RWPE2 (cell line): ENCODE results near the gene RNF217.

Experiments used
- ATAC-seq: fragments of 200-7000 bp; cut with Tn5 transposase; 3 replicates; pipeline ENCODE4 v1.9.1; 2021; ENCODE audit warnings: low read depth
- DNase-seq: peaks from one replicate; pipeline ENCODE4 v3.0.0-alpha.2; 2020; ENCODE audit warnings: low spot score
- H3K27ac ChIP-seq: fragments of 450-650 bp; 2 replicates; pipeline ENCODE4 v1.5.1; 2017; ENCODE audit warnings: mild to moderate bottlenecking; ENCODE audit not compliant: poor library complexity, severe bottlenecking
- H3K27me3 ChIP-seq: fragments of 250-450 bp; sonication (Bioruptor Pico); 2 replicates; pipeline ENCODE4 v1.5.1; 2021; ENCODE audit warnings: mild to moderate bottlenecking, moderate library complexity; ENCODE audit not compliant: insufficient read depth, poor library complexity, severe bottlenecking
- H3K36me3 ChIP-seq: fragments of 250-450 bp; sonication (Bioruptor Pico); 2 replicates; pipeline ENCODE4 v1.5.1; 2020; ENCODE audit warnings: low read depth, mild to moderate bottlenecking, moderate library complexity
- H3K4me1 ChIP-seq: fragments of 250-450 bp; sonication (Bioruptor Pico); 2 replicates; pipeline ENCODE4 v1.5.1; 2021; ENCODE audit warnings: mild to moderate bottlenecking, moderate library complexity; ENCODE audit not compliant: insufficient read depth, poor library complexity, severe bottlenecking
- H3K4me3 ChIP-seq: fragments of 250-450 bp; sonication (Bioruptor Pico); 2 replicates; pipeline ENCODE4 v1.5.1; 2021; ENCODE audit warnings: mild to moderate bottlenecking, moderate library complexity; ENCODE audit not compliant: severe bottlenecking
- H3K9me3 ChIP-seq: fragments of 250-450 bp; sonication (Bioruptor Pico); 2 replicates; pipeline ENCODE4 v1.5.1; 2021; ENCODE audit warnings: mild to moderate bottlenecking, moderate library complexity; ENCODE audit not compliant: severe bottlenecking
- TF ChIP-seq, protein P1 (sequence below): fragments of 450-650 bp; IDR thresholded peaks from one replicate; pipeline ENCODE4 v1.5.1; 2017; ENCODE audit warnings: mild to moderate bottlenecking, moderate library complexity; ENCODE audit not compliant: poor library complexity, severe bottlenecking

Gene RNF217

GRCh38 chr6:124956018-124956417 is 6.2 kb upstream of the RNF217 start:
- ATAC-seq, result no peak
- TF ChIP-seq, protein P1, sequence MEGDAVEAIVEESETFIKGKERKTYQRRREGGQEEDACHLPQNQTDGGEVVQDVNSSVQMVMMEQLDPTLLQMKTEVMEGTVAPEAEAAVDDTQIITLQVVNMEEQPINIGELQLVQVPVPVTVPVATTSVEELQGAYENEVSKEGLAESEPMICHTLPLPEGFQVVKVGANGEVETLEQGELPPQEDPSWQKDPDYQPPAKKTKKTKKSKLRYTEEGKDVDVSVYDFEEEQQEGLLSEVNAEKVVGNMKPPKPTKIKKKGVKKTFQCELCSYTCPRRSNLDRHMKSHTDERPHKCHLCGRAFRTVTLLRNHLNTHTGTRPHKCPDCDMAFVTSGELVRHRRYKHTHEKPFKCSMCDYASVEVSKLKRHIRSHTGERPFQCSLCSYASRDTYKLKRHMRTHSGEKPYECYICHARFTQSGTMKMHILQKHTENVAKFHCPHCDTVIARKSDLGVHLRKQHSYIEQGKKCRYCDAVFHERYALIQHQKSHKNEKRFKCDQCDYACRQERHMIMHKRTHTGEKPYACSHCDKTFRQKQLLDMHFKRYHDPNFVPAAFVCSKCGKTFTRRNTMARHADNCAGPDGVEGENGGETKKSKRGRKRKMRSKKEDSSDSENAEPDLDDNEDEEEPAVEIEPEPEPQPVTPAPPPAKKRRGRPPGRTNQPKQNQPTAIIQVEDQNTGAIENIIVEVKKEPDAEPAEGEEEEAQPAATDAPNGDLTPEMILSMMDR, result no peak
- Histone ChIP-seq H3K9me3 (no peaks in the 10 kb centered on the region), H3K27ac (no peak overlapping the region), H3K36me3 (no peaks in the 10 kb centered on the region), H3K27me3 (no peaks in the 10 kb centered on the region), H3K4me1 (peaks cover 8% of the 10 kb centered on the region), H3K4me3 (no peak overlapping the region)
- no peak for DNase-seq

- Histone ChIP-seq H3K4me1 (peaks cover 11% of the 10 kb centered on the region), H3K27me3 (no peaks in the 10 kb centered on the region), H3K27ac (no peak overlapping the region), H3K9me3 (no peaks in the 10 kb centered on the region), H3K4me3 (no peak overlapping the region), H3K36me3 (no peaks in the 10 kb centered on the region)
- DNase-seq (no peak), ATAC-seq (no peak)
- TF ChIP-seq, protein P1, result no peak
Observed at GRCh38 chr6:124958149-124958548, 4.1 kb upstream of the RNF217 start.

DNA sequence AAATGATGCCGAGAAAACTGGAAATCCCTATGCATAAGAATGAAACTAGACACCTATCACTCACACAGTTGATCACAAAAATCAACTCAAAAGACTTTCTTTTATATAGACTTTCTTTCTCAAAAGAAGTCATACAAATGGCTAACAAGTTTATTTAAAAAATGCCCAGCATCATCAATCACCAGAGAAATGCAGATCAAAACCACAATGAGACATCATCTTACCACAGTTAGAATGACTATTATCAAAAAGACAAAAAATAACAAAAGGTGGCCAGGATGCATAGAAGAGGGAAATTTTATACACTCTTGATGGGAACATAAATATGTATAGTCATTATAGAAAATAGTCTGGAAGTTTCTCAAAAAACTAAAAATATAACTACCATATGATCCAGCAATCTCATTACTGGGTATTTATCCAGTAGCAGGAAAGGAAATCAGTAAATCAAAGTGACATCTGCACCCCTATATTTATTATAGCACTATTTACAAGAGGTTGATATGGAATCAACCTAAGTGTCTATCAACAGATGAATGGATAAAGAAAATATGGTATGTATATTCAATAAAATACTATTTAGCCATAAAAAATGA is 3.4 kb upstream of the RNF217 start:
- no peak for ATAC-seq
- H3K27me3 ChIP-seq, result no peaks in the 10 kb centered on the region

DNA sequence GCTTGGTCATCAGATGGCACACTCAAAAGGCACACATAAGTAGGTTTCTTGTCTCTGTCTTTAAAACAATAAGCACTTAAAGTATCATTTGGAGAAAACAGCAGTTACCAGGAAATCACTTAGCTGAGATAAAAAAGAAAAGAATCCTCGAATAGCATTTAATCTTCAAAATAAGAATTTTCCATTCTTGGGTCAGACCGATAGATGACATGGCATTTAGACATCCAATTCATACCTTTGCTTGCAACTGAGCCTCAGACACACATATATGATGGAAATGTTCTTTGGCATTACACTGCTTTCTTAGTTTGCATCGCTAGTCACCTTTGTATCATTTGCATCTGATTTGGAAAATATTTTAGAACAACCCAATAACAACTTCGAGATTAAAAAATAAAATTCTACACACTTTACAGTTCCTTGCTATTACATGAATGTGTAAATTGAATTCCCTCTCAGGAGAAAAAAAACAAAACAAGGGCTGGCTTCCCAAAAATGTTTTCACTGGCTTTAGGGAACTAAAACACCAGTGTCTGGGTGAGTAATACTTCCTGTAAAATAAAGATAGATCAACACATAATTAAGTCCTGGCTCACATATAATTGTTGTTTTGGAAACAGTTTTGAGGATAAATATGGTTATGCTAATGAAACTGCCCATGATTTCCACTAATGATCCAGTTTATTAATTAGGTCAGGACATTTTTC is 1.3 kb upstream of the RNF217 start:
- DNase-seq, result no peak
- Histone ChIP-seq H3K4me3 (peak overlapping the region; percentile 91), H3K36me3 (peaks cover 16% of the 10 kb centered on the region), H3K27me3 (no peaks in the 10 kb centered on the region), H3K4me1 (peaks cover 26% of the 10 kb centered on the region), H3K9me3 (no peaks in the 10 kb centered on the region), H3K27ac (peak overlapping the region; percentile 94)
- ATAC-seq, result no peak
- TF ChIP-seq, protein P1, result no peak

More for the DNA sequence above, 3.4 kb upstream of the RNF217 start:
- Histone ChIP-seq H3K27ac (no peak overlapping the region), H3K4me1 (peaks cover 11% of the 10 kb centered on the region), H3K4me3 (no peak overlapping the region), H3K9me3 (no peaks in the 10 kb centered on the region), H3K36me3 (no peaks in the 10 kb centered on the region)
- TF ChIP-seq, protein P1, result no peak
- DNase-seq, result no peak

DNA sequence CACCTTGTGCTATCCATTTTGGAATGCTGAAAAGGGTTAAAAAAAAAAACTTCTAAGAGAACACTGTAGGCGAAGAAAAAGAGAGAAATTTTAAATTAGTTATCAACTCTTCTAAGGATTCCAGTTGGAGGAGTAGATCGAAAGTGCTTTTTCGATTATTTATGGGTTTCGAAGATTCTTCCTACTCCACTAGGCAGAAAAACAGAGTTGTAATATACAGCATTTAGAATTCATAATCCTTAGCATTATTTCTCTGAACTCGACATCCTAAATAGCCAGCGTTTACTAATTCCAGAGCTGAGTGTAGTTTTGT is 817 bp upstream of the RNF217 start:
- ATAC-seq, result no peak
- Histone ChIP-seq H3K9me3 (no peaks in the 10 kb centered on the region), H3K27me3 (no peaks in the 10 kb centered on the region), H3K36me3 (peaks cover 22% of the 10 kb centered on the region), H3K4me3 (peak overlapping the region; percentile 91), H3K4me1 (peaks cover 30% of the 10 kb centered on the region), H3K27ac (peak overlapping the region; percentile 94)
- no peak for DNase-seq
- TF ChIP-seq, protein P1, result no peak
